Astrocyte (in vitro differentiated cells and primary cell): Measurements from ENCODE around the gene METTL24. TPM values are rescaled to one million over a fixed set of nuclear protein-coding genes. Genes with fewer than 3 reads are reported as not detected.

Source experiments
- DNase-seq: peaks from one replicate; pipeline ENCODE4 v3.0.0-alpha.2; 2010; ENCODE audit warnings: low read depth
- FAIRE-seq: peaks from 2 replicates; lab custom pipeline; 2011; peaks lifted over from hg19 to GRCh38; lab: Jason Lieb, UNC
- H2AFZ ChIP-seq: 2 replicates; pipeline ENCODE4 v1.6.0; 2012; ENCODE audit warnings: low read depth, low read length, inconsistent platforms
- H3K27ac ChIP-seq: 2 replicates; pipeline ENCODE4 v1.5.1; 2011; ENCODE audit warnings: low read depth, low read length, inconsistent platforms
- H3K27me3 ChIP-seq: 2 replicates; pipeline ENCODE4 v1.6.0; 2011; ENCODE audit warnings: low read length, inconsistent platforms; ENCODE audit not compliant: insufficient read depth
- H3K36me3 ChIP-seq: 2 replicates; pipeline ENCODE4 v1.5.1; 2011; ENCODE audit warnings: low read length, inconsistent platforms; ENCODE audit not compliant: insufficient read depth
- H3K4me1 ChIP-seq: 2 replicates; pipeline ENCODE4 v1.5.1; 2011; ENCODE audit warnings: low read length, inconsistent platforms; ENCODE audit not compliant: insufficient read depth
- H3K4me2 ChIP-seq: 2 replicates; pipeline ENCODE4 v1.6.0; 2012; ENCODE audit warnings: low read length, inconsistent platforms
- H3K4me3 ChIP-seq: 2 replicates; pipeline ENCODE4 v1.5.1; 2011; ENCODE audit warnings: low read depth, mild to moderate bottlenecking, low read length, inconsistent platforms; ENCODE audit not compliant: insufficient read depth
- H3K79me2 ChIP-seq: 2 replicates; pipeline ENCODE4 v1.6.0; 2012; ENCODE audit warnings: mild to moderate bottlenecking, low read length, inconsistent platforms; ENCODE audit not compliant: insufficient read depth
- H3K9ac ChIP-seq: 2 replicates; pipeline ENCODE4 v1.6.0; 2012; ENCODE audit warnings: mild to moderate bottlenecking, low read length, inconsistent platforms
- H3K9me3 ChIP-seq: 2 replicates; pipeline ENCODE4 v1.5.1; 2012; ENCODE audit warnings: low read depth, mild to moderate bottlenecking, low read length, inconsistent platforms; ENCODE audit not compliant: insufficient read depth
- H4K20me1 ChIP-seq: 2 replicates; pipeline ENCODE4 v1.6.0; 2012; ENCODE audit warnings: low read length, inconsistent platforms; ENCODE audit not compliant: insufficient read depth
- H3K27ac Mint-ChIP-seq: one replicate; pipeline ENCODE4 v1.8.0; 2021; ENCODE audit warnings: mild to moderate bottlenecking, mixed read lengths; ENCODE audit not compliant: unreplicated experiment
- H3K27me3 Mint-ChIP-seq: one replicate; pipeline ENCODE4 v1.8.0; 2021; ENCODE audit warnings: low read depth, mixed read lengths; ENCODE audit not compliant: unreplicated experiment
- H3K36me3 Mint-ChIP-seq: one replicate; pipeline ENCODE4 v1.8.0; 2021; ENCODE audit warnings: low read depth, mixed read lengths; ENCODE audit not compliant: unreplicated experiment
- H3K4me1 Mint-ChIP-seq: one replicate; pipeline ENCODE4 v1.8.0; 2021; ENCODE audit warnings: low read depth, mixed read lengths; ENCODE audit not compliant: unreplicated experiment
- H3K4me3 Mint-ChIP-seq: one replicate; pipeline ENCODE4 v1.8.0; 2021; ENCODE audit warnings: mild to moderate bottlenecking, moderate library complexity, mixed read lengths; ENCODE audit not compliant: unreplicated experiment
- H3K9me3 Mint-ChIP-seq: one replicate; pipeline ENCODE4 v1.8.0; 2021; ENCODE audit warnings: mild to moderate bottlenecking, mixed read lengths; ENCODE audit not compliant: unreplicated experiment
- EZH2 ChIP-seq: IDR thresholded peaks from 2 replicates; pipeline ENCODE4 v1.6.1; 2012; ENCODE audit warnings: mild to moderate bottlenecking, low read length, inconsistent platforms; ENCODE audit not compliant: insufficient read depth
- total RNA-seq: library from RNA; stranded (reverse); gene quantifications from 2 replicates; pipeline ENCODE4 v1.2.1, GENCODE V29; 2021
- TF ChIP-seq, protein P1 (sequence below): IDR thresholded peaks from 2 replicates; pipeline ENCODE4 v1.5.1; 2011; ENCODE audit warnings: low read depth, mild to moderate bottlenecking, inconsistent platforms, low read length, moderate library complexity; ENCODE audit not compliant: insufficient read depth

The METTL24 gene
- total RNA-seq, 1 donor from 2014 or later = 0.75 TPM

DNA sequence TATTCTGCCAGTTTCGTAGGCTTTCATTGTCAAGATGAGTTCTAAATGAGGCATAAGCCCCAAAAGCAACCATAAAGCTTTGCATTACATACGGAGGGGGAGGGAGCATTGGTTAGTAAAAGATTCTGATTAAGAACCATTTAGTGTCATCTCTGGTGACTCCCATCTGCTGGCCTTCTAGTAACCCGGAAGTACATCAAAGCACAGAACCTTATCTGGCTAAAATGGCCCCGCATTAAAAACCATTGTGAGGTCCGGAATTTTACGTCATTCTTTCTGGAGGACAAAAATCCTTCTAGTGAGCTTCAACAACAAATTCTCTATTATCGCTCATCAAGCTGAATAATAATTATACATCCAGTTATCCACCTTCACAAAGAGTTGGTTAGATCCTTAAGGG lies 37.8 kb downstream of the METTL24 start:
- Histone ChIP-seq H4K20me1 (no peaks in the 10 kb centered on the region), H3K9me3 (no peaks in the 10 kb centered on the region), H3K36me3 (no peaks in the 10 kb centered on the region), H3K79me2 (no peaks in the 10 kb centered on the region), H3K27me3 (peaks cover 2% of the 10 kb centered on the region), H2AFZ (no peak overlapping the region), H3K9ac (no peak overlapping the region), H3K4me3 (no peak overlapping the region), H3K4me1 (no peaks in the 10 kb centered on the region), H3K27ac (no peak overlapping the region), H3K4me2 (no peak overlapping the region)
- TF ChIP-seq EZH2 = no peak
- TF ChIP-seq, protein P1, sequence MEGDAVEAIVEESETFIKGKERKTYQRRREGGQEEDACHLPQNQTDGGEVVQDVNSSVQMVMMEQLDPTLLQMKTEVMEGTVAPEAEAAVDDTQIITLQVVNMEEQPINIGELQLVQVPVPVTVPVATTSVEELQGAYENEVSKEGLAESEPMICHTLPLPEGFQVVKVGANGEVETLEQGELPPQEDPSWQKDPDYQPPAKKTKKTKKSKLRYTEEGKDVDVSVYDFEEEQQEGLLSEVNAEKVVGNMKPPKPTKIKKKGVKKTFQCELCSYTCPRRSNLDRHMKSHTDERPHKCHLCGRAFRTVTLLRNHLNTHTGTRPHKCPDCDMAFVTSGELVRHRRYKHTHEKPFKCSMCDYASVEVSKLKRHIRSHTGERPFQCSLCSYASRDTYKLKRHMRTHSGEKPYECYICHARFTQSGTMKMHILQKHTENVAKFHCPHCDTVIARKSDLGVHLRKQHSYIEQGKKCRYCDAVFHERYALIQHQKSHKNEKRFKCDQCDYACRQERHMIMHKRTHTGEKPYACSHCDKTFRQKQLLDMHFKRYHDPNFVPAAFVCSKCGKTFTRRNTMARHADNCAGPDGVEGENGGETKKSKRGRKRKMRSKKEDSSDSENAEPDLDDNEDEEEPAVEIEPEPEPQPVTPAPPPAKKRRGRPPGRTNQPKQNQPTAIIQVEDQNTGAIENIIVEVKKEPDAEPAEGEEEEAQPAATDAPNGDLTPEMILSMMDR = no peak
- no peaks in the 10 kb centered on the region for H3K36me3 Mint-ChIP-seq
- H3K27ac Mint-ChIP-seq = no peak overlapping the region
- no peak overlapping the region for H3K4me3 Mint-ChIP-seq
- H3K9me3 Mint-ChIP-seq = no peaks in the 10 kb centered on the region
- FAIRE-seq = no peak
- DNase-seq = no peak
- peaks cover 10% of the 10 kb centered on the region for H3K27me3 Mint-ChIP-seq
- peaks cover 4% of the 10 kb centered on the region for H3K4me1 Mint-ChIP-seq

DNA sequence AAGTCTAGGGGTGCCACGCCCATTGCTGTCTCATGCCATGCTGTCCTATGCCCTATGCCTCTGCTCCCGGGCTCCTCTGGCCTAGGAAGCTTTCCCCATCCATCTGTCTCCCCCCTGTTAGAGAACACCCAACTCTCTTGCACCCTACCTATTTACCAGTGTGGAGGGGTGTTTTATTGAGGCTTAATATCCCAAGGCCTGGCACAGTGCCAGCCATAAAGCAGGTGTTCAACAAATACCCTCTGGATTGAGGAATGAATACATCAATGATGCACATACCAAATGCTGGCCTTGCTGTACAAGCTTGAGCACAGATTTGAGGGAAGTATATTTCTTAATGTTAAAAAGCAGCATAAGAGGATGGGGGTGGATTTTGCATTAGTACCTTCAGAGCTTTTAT lies 38.3 kb downstream of the METTL24 start:
- Histone ChIP-seq H4K20me1 (no peaks in the 10 kb centered on the region), H3K4me3 (no peak overlapping the region), H3K9me3 (no peaks in the 10 kb centered on the region), H3K27ac (no peak overlapping the region), H3K4me2 (no peak overlapping the region), H3K36me3 (no peaks in the 10 kb centered on the region), H3K4me1 (no peaks in the 10 kb centered on the region), H2AFZ (no peak overlapping the region), H3K9ac (no peak overlapping the region), H3K27me3 (peaks cover 2% of the 10 kb centered on the region), H3K79me2 (no peaks in the 10 kb centered on the region)
- Mint-ChIP-seq H3K27me3 (peaks cover 14% of the 10 kb centered on the region), H3K4me1 (peaks cover 4% of the 10 kb centered on the region), H3K27ac (peak overlapping the region; percentile 88), H3K4me3 (no peak overlapping the region), H3K9me3 (no peaks in the 10 kb centered on the region), H3K36me3 (no peaks in the 10 kb centered on the region)
- no peak for FAIRE-seq
- no peak for DNase-seq
- TF ChIP-seq, protein P1 = no peak
- TF ChIP-seq EZH2 = no peak

DNA sequence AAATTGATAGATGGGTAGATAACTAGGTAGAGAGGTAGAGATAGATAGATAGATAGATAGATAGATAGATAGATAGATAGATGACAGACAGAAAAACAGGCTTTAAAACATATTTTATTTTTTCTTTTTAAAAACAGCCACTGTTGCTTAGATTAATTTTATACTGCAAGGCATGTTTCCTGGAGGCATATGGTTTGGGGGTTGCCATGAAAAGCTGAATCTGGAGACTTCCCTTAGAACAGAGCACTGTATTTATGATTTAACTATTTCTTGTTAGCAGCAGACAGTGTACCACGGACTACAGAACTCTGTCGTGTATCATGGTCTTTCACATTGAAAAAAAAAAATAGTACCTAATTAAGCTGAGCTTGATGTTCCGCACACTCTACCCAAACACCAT lies 38.8 kb downstream of the METTL24 start:
- Histone ChIP-seq H3K79me2 (no peaks in the 10 kb centered on the region), H3K27me3 (peaks cover 2% of the 10 kb centered on the region), H4K20me1 (no peaks in the 10 kb centered on the region), H2AFZ (no peak overlapping the region), H3K36me3 (no peaks in the 10 kb centered on the region), H3K27ac (no peak overlapping the region), H3K4me2 (no peak overlapping the region), H3K4me3 (no peak overlapping the region), H3K4me1 (no peaks in the 10 kb centered on the region), H3K9ac (no peak overlapping the region), H3K9me3 (no peaks in the 10 kb centered on the region)
- no peaks in the 10 kb centered on the region for H3K9me3 Mint-ChIP-seq
- peaks cover 4% of the 10 kb centered on the region for H3K4me1 Mint-ChIP-seq
- H3K27ac Mint-ChIP-seq = peak overlapping the region; percentile 88
- TF ChIP-seq, protein P1 = no peak
- TF ChIP-seq EZH2 = no peak
- no peaks in the 10 kb centered on the region for H3K36me3 Mint-ChIP-seq
- DNase-seq (no peak), FAIRE-seq (no peak)
- H3K27me3 Mint-ChIP-seq = peaks cover 14% of the 10 kb centered on the region
- H3K4me3 Mint-ChIP-seq = no peak overlapping the region
